ENCODE data around the gene TOP3B. TPM values are rescaled to one million over a fixed set of nuclear protein-coding genes. Genes with fewer than 3 reads are reported as not detected.

Gene TOP3B
- total RNA-seq, 4 donors from 2014 or later = 44.9 to 94.6 (median 65.4) TPM

DNA sequence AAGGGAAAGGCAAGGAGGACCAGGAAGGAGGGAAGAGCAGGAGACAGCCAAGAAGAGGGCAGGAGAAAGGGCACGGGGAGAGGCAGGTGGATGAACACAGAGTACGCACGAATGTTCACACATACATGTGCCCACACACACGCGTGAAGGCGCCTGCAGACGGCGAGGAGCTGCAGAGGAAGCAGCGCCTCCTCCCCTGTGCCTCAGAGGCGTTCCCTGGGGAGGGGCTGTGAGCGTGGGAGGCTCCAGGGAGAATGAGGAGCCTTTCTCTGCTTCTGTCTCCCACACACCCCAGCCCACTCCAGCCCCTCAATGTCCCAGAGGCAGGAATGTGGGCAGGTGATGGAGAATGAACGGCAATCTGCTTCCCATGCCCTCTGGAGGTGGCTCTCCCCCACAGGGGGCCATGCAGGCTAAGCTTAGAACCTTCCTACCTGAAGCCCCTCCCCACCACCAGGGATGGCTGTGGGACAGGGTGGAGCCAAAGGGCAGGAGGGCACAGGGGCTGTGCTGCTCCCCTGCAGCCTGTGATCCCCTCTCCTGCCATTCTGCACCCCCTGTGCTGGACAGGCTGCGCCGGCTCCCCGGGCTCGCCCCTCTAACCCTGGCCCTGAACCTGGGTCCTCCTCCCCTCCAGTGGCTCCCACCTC lies 55.3 kb downstream of the TOP3B start:
- intact Hi-C loops (cut with DNase I; ENCODE audit: low total_unique reads) = no loop called here
- 86% methylated on average over 16 of the region's 16 CpGs; no CpG with 5 or more reads in 1 of the 2 donors for WGBS, 2 donors (ENCODE audit: low coverage in 1 of 2)
- H3K9me3 ChIP-seq = no peaks in the 10 kb centered on the region
- TF ChIP-seq, protein P1, sequence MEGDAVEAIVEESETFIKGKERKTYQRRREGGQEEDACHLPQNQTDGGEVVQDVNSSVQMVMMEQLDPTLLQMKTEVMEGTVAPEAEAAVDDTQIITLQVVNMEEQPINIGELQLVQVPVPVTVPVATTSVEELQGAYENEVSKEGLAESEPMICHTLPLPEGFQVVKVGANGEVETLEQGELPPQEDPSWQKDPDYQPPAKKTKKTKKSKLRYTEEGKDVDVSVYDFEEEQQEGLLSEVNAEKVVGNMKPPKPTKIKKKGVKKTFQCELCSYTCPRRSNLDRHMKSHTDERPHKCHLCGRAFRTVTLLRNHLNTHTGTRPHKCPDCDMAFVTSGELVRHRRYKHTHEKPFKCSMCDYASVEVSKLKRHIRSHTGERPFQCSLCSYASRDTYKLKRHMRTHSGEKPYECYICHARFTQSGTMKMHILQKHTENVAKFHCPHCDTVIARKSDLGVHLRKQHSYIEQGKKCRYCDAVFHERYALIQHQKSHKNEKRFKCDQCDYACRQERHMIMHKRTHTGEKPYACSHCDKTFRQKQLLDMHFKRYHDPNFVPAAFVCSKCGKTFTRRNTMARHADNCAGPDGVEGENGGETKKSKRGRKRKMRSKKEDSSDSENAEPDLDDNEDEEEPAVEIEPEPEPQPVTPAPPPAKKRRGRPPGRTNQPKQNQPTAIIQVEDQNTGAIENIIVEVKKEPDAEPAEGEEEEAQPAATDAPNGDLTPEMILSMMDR (IDR thresholded peaks at IDR 0.05) = no peak
- TF ChIP-seq POLR2AphosphoS5 (IDR thresholded peaks at IDR 0.05) = no peak
- no peak for TF ChIP-seq EP300 (IDR thresholded peaks at IDR 0.05; ENCODE audit: low read depth)
- TF ChIP-seq POLR2A (IDR thresholded peaks at IDR 0.05) = no peak
- in situ Hi-C loops (cut with MboI; ENCODE audit: low pct_ligation_motif_present in 1 of 4, low pct_unique_long_range_greater_than_20kb in 1 of 4, low sequenced_read_pairs in 3 of 4) = loop anchor here in 1 of 4 donors (25.0 kb wide), 1 partner anchor 215 kb away; no protein-coding TSS in a partner anchor
- no peak overlapping the region for H3K27ac ChIP-seq
- peaks cover 0 to 18% (median 4%) of the 10 kb centered on the region in 4 donors for H3K36me3 ChIP-seq
- no peaks in the 10 kb centered on the region for H3K4me1 ChIP-seq
- H3K4me3 ChIP-seq = no peak overlapping the region
- no peaks in the 10 kb centered on the region for H3K27me3 ChIP-seq
- DNase-seq = no peak

DNA sequence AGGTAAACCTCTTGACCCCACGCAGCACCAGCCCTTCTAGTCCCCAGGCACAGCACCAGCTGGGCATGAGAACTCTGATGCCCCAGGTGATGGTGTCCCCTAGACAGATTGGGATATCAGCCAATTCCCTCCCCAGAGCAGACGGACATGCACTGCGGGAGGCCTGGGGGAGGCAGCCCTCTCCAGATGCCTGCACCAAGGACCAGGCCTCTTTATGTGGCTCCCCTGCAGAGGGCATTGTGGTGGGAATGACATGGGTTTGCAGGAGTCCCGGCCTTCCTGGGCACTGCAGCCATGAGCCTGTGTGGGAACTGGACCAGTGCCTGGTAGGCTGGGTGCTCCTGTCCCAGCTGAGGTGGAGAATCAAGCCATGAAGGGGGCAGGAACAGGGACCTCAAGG lies 55.9 kb downstream of the TOP3B start:
- Histone ChIP-seq H3K36me3 (peaks cover 0 to 16% (median 3%) of the 10 kb centered on the region in 4 donors), H3K27me3 (no peaks in the 10 kb centered on the region), H3K4me3 (no peak overlapping the region), H3K27ac (no peak overlapping the region), H3K4me1 (no peaks in the 10 kb centered on the region), H3K9me3 (no peaks in the 10 kb centered on the region)
- TF ChIP-seq POLR2A (IDR thresholded peaks at IDR 0.05) (no peak), EP300 (IDR thresholded peaks at IDR 0.05; ENCODE audit: low read depth) (no peak), POLR2AphosphoS5 (IDR thresholded peaks at IDR 0.05) (no peak)
- TF ChIP-seq, protein P1 (IDR thresholded peaks at IDR 0.05) = no peak
- intact Hi-C loops (cut with DNase I; ENCODE audit: low total_unique reads) (no loop called here), in situ Hi-C loops (cut with MboI; ENCODE audit: low pct_ligation_motif_present in 1 of 4, low pct_unique_long_range_greater_than_20kb in 1 of 4, low sequenced_read_pairs in 3 of 4) (loop anchor here in 1 of 4 donors (25.0 kb wide), 1 partner anchor 214 kb away; no protein-coding TSS in a partner anchor)
- no peak for DNase-seq
- WGBS, 2 donors (ENCODE audit: low coverage in 1 of 2) = 73% methylated on average over 3 of the region's 4 CpGs; no CpG with 5 or more reads in 1 of the 2 donors

DNA sequence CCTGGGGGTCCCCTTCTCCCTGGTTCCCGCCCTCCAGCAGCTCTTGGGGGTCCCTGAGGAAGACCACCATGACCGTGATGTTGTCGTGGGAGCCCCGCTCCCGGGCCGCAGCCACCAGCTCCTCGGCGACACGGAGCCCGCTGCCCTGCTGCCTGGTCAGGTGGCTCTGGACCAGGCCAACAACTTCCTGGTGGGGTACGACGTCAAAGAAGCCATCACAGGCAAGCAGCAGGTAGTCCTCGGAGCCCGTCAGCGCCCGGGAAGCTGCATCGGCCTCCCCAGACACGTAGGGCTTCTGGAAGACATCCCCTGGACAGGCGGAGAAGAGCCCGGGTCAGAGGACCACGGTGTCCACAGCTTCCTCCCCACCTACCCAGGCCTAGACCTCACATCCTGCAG lies 59.4 kb downstream of the TOP3B start:
- TF ChIP-seq EP300 (IDR thresholded peaks at IDR 0.05; ENCODE audit: low read depth) (no peak), POLR2AphosphoS5 (IDR thresholded peaks at IDR 0.05) (no peak), POLR2A (IDR thresholded peaks at IDR 0.05) (no peak)
- TF ChIP-seq, protein P1 (IDR thresholded peaks at IDR 0.05) = no peak
- Histone ChIP-seq H3K4me1 (no peaks in the 10 kb centered on the region), H3K9me3 (no peaks in the 10 kb centered on the region), H3K27me3 (no peaks in the 10 kb centered on the region), H3K27ac (no peak overlapping the region), H3K4me3 (no peak overlapping the region), H3K36me3 (no peaks in the 10 kb centered on the region)
- DNase-seq = no peak
- in situ Hi-C loops (cut with MboI; ENCODE audit: low pct_ligation_motif_present in 1 of 4, low pct_unique_long_range_greater_than_20kb in 1 of 4, low sequenced_read_pairs in 3 of 4) = no loop called here
- intact Hi-C loops (cut with DNase I; ENCODE audit: low total_unique reads) = no loop called here
- WGBS, 2 donors (ENCODE audit: low coverage in 1 of 2) = 98% methylated on average over 7 of the region's 21 CpGs; no CpG with 5 or more reads in 1 of the 2 donors

DNA sequence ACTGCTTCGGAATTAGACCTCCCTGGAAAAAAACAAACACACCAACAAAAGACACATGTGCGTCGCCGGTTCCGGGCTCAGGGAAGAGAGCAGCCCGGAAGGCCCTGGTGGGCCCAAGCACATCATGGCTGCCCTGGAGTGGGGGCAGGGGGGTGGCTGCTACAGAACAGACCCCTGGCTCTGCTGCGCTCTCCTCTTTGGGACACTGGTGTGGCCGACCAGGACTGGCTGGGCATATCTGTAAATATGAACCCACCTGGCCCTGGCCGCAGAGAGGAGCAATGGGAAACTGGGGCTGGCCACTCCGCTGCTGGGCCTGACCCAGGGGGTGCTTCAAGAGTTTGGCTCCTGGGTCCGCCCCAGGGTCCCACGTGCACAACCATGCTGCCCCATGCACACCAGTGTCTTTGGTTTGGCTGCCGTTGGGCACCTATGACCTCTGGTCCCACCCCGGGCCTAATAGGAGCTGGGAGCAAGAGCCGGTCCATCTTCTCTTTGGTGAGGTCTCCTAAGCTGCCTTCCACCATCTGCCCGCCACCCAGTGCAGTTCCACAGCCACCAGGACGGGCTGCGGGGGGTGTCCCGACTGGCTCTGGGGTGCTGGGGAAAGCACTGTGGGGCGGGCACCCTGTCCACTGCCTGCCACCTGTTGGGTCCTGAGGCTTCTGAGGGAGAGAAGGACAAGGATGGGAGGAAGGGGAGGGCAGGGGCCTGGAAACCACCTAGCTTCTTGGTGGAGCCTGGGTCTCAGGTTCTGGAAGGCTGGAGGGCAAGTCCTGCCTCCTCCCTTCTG lies 60.0 kb downstream of the TOP3B start:
- no peaks in the 10 kb centered on the region for H3K27me3 ChIP-seq
- H3K36me3 ChIP-seq = no peaks in the 10 kb centered on the region
- H3K4me1 ChIP-seq = no peaks in the 10 kb centered on the region
- DNase-seq = no peak
- intact Hi-C loops (cut with DNase I; ENCODE audit: low total_unique reads) (no loop called here), in situ Hi-C loops (cut with MboI; ENCODE audit: low pct_ligation_motif_present in 1 of 4, low pct_unique_long_range_greater_than_20kb in 1 of 4, low sequenced_read_pairs in 3 of 4) (no loop called here)
- H3K4me3 ChIP-seq = no peak overlapping the region
- no peaks in the 10 kb centered on the region for H3K9me3 ChIP-seq
- no peak overlapping the region for H3K27ac ChIP-seq
- TF ChIP-seq POLR2A (IDR thresholded peaks at IDR 0.05) (no peak), EP300 (IDR thresholded peaks at IDR 0.05; ENCODE audit: low read depth) (no peak), POLR2AphosphoS5 (IDR thresholded peaks at IDR 0.05) (no peak)
- TF ChIP-seq, protein P1 (IDR thresholded peaks at IDR 0.05) = no peak
- WGBS, 2 donors (ENCODE audit: low coverage in 1 of 2) = 93 to 94% methylated on average over 2 to 17 of the region's 20 CpGs

Measured in transverse colon (tissue), 4 donors.